IMR-90 (cell line): ENCODE data around the gene GGN. TPM values are rescaled to one million over a fixed set of nuclear protein-coding genes. Genes with fewer than 3 reads are reported as not detected.

Experiments
- ATAC-seq: fragments of 200-7000 bp; cut with Tn5 transposase; 2 replicates; pipeline ENCODE4 v1.9.1; 2020; ENCODE audit warnings: low read depth, mild to moderate bottlenecking, moderate library complexity
- BruUV-seq: library from RNA; stranded (reverse); fragments of 400-500 nt; replicated peaks from 2 replicates; lab custom pipeline; 2021; lab: Mats Ljungman, UMichigan
- CTCF ChIA-PET: fragments of 300-600 bp; formaldehyde crosslinking; extraction: SDS; loops from one replicate; lab custom pipeline; 2021; ENCODE audit warnings: antibody characterized with exemption; lab: Yijun Ruan, JAX
- POLR2A ChIA-PET: fragments of 300-600 bp; sonication (Branson Sonifier 250); formaldehyde crosslinking; loops from one replicate; lab custom pipeline; 2022; ENCODE audit warnings: antibody characterized with exemption; ENCODE audit not compliant: unreplicated experiment; lab: Charles Lee
- DNase-seq: peaks from one replicate; pipeline ENCODE4 v3.0.0; 2013
- H2AFZ ChIP-seq: replicated peaks from 2 replicates; pipeline ENCODE3; 2013; ENCODE audit warnings: low read length, mild to moderate bottlenecking; ENCODE audit not compliant: poor library complexity
- H2AK5ac ChIP-seq: 2 replicates; pipeline ENCODE4 v1.6.1; 2013; ENCODE audit warnings: low read depth, low read length, inconsistent platforms
- H2AK9ac ChIP-seq: replicated peaks from 2 replicates; pipeline ENCODE3; 2013; ENCODE audit warnings: mild to moderate bottlenecking, low read depth, low read length, moderate library complexity; ENCODE audit not compliant: poor library complexity
- H2BK120ac ChIP-seq: 2 replicates; pipeline ENCODE4 v1.6.1; 2013; ENCODE audit warnings: low read depth, low read length, inconsistent platforms
- H2BK15ac ChIP-seq: 3 replicates; pipeline ENCODE4 v1.6.1; 2013; ENCODE audit warnings: low read depth, low read length, inconsistent platforms
- H2BK20ac ChIP-seq: 2 replicates; pipeline ENCODE4 v1.6.1; 2013; ENCODE audit warnings: low read depth, mild to moderate bottlenecking, inconsistent platforms, low read length, moderate library complexity
- H2BK5ac ChIP-seq: 2 replicates; pipeline ENCODE4 v1.6.1; 2013; ENCODE audit warnings: mild to moderate bottlenecking, low read depth, low read length, inconsistent platforms; ENCODE audit not compliant: poor library complexity, severe bottlenecking
- H3K14ac ChIP-seq: replicated peaks from 2 replicates; pipeline ENCODE4 v1.6.1; 2013; ENCODE audit warnings: low read depth, low read length, inconsistent platforms
- H3K18ac ChIP-seq: 2 replicates; pipeline ENCODE4 v1.6.1; 2013; ENCODE audit warnings: low read depth, low read length, control low read depth
- H3K23ac ChIP-seq: 2 replicates; pipeline ENCODE4 v1.6.1; 2013; ENCODE audit warnings: low read depth, low read length, inconsistent platforms
- H3K27ac ChIP-seq: 2 replicates; pipeline ENCODE4 v1.5.1; 2013; ENCODE audit warnings: mild to moderate bottlenecking, control low read depth, low read length; ENCODE audit not compliant: insufficient read depth
- H3K27me3 ChIP-seq: 2 replicates; pipeline ENCODE4 v1.6.1; 2013; ENCODE audit warnings: low read length; ENCODE audit not compliant: control insufficient read depth, insufficient read depth
- H3K36me3 ChIP-seq: 2 replicates; pipeline ENCODE4 v1.6.1; 2013; ENCODE audit warnings: low read length, mixed read lengths; ENCODE audit not compliant: control insufficient read depth, insufficient read depth
- H3K4ac ChIP-seq: 2 replicates; pipeline ENCODE4 v1.6.1; 2013; ENCODE audit warnings: low read depth, low read length, inconsistent platforms
- H3K4me1 ChIP-seq: 2 replicates; pipeline ENCODE4 v1.6.1; 2013; ENCODE audit warnings: low read length, mixed read lengths; ENCODE audit not compliant: control insufficient read depth, insufficient read depth
- H3K4me2 ChIP-seq: 2 replicates; pipeline ENCODE4 v1.6.1; 2013; ENCODE audit warnings: low read depth, mild to moderate bottlenecking, control low read depth, low read length, moderate library complexity
- H3K4me3 ChIP-seq: 2 replicates; pipeline ENCODE4 v1.5.1; 2013; ENCODE audit warnings: low read depth, mild to moderate bottlenecking, control low read depth, low read length, moderate library complexity; ENCODE audit not compliant: insufficient read depth
- H3K56ac ChIP-seq: 2 replicates; pipeline ENCODE4 v1.6.1; 2013; ENCODE audit warnings: low read length, inconsistent platforms; ENCODE audit not compliant: insufficient read depth; ENCODE audit errors: extremely low read depth
- H3K79me1 ChIP-seq, 2 experiments: 2 replicates each; pipeline ENCODE4 v1.6.1; 2013; ENCODE audit warnings: low read length in 2 of 2, inconsistent platforms in 1 of 2, low read depth in 1 of 2
- H3K9ac ChIP-seq: 2 replicates; pipeline ENCODE4 v1.6.1; 2013; ENCODE audit warnings: low read depth, low read length, control low read depth
- H3K9me1 ChIP-seq: 2 replicates; pipeline ENCODE4 v1.6.1; 2013; ENCODE audit warnings: low read length, inconsistent platforms; ENCODE audit not compliant: insufficient read depth
- H3K9me3 ChIP-seq: 2 replicates; pipeline ENCODE4 v1.6.1; 2013; ENCODE audit warnings: low read length; ENCODE audit not compliant: control insufficient read depth, insufficient read depth
- H4K20me1 ChIP-seq: 2 replicates; pipeline ENCODE4 v1.6.1; 2013; ENCODE audit warnings: low read length, inconsistent platforms; ENCODE audit not compliant: insufficient read depth
- H4K5ac ChIP-seq: 2 replicates; pipeline ENCODE4 v1.6.1; 2013; ENCODE audit warnings: mild to moderate bottlenecking, low read depth, low read length, control low read depth
- H4K8ac ChIP-seq, 2 experiments: 2 replicates each; pipeline ENCODE4 v1.6.1; 2013; ENCODE audit warnings: low read depth in 2 of 2, low read length in 2 of 2, control low read depth in 1 of 2, inconsistent platforms in 1 of 2
- H4K91ac ChIP-seq: 2 replicates; pipeline ENCODE4 v1.6.1; 2013; ENCODE audit warnings: low read depth, low read length, inconsistent platforms; ENCODE audit not compliant: insufficient read depth
- CEBPB ChIP-seq: IDR thresholded peaks from 2 replicates; pipeline ENCODE4 v1.6.1; 2012; ENCODE audit warnings: low read depth, low read length, improper control_type of control experiment
- CTCF ChIP-seq: conservative IDR thresholded peaks from 2 replicates; pipeline ENCODE4 v1.5.1; 2012; ENCODE audit warnings: mild to moderate bottlenecking, low read depth, low read length, improper control_type of control experiment
- FOS ChIP-seq: fragments of 150-350 bp; IDR thresholded peaks from 2 replicates; pipeline ENCODE4 v1.6.1; 2016; ENCODE audit warnings: low read depth, low read length
- MAFK ChIP-seq: IDR thresholded peaks from 2 replicates; pipeline ENCODE4 v1.6.1; 2012; ENCODE audit warnings: low read depth, low read length, improper control_type of control experiment
- MAZ ChIP-seq: IDR thresholded peaks from 2 replicates; pipeline ENCODE4 v1.6.1; 2012; ENCODE audit warnings: low read depth, mild to moderate bottlenecking, low read length, improper control_type of control experiment, moderate library complexity, borderline replicate concordance
- NFE2L2 ChIP-seq: fragments of 150-350 bp; IDR thresholded peaks from 2 replicates; pipeline ENCODE4 v1.6.1; 2016; ENCODE audit warnings: low read depth, mild to moderate bottlenecking, low read length
- RAD21 ChIP-seq: IDR thresholded peaks from 2 replicates; pipeline ENCODE4 v1.6.1; 2012; ENCODE audit warnings: low read length, improper control_type of control experiment
- RCOR1 ChIP-seq: IDR thresholded peaks from 2 replicates; pipeline ENCODE4 v1.6.1; 2012; ENCODE audit warnings: mild to moderate bottlenecking, low read length, improper control_type of control experiment; ENCODE audit not compliant: insufficient replicate concordance
- RFX5 ChIP-seq: IDR thresholded peaks from 2 replicates; pipeline ENCODE4 v1.8.0; 2012; ENCODE audit warnings: low read depth, mild to moderate bottlenecking, low read length, moderate library complexity
- SMC3 ChIP-seq: fragments of 150-350 bp; IDR thresholded peaks from 2 replicates; pipeline ENCODE4 v1.6.1; 2016; ENCODE audit warnings: low read depth, mild to moderate bottlenecking, antibody characterized with exemption, low read length, moderate library complexity
- WGBS, 2 experiments: methylation state at CpG; one replicate each; pipeline versions ENCODE4 v1.1.5 to v1.1.7; 2013; ENCODE audit warnings: missing lambda C conversion rate in 2 of 2; ENCODE audit not compliant: insufficient read length in 1 of 2; ENCODE audit errors: extremely low coverage in 2 of 2; 5-methylcytosine and 5-hydroxymethylcytosine counted together
- dilution Hi-C: fragments of 300-500 bp; cut with HindIII; formaldehyde crosslinking; loops from one replicate; pipeline ENCODE4 v1.14.3; 2018; ENCODE audit warnings: low sequenced_read_pairs; ENCODE audit not compliant: unreplicated experiment
- in situ Hi-C: fragments of 300-500 bp; cut with MboI; formaldehyde crosslinking; loops from 3 replicates; pipeline ENCODE4 v1.14.3; 2019; ENCODE audit warnings: low sequenced_read_pairs, inconsistent platforms, mixed read lengths
- intact Hi-C: fragments of 100-400 bp; cut with micrococcal nuclease; formaldehyde crosslinking; loops from 2 replicates; pipeline ENCODE4 v1.10.0; 2022
- polyA plus RNA-seq, 3 experiments: library from polyadenylated mRNA; depleted of rRNA; stranded (reverse); fragments of >200 nt; gene quantifications; 2 replicates each; pipeline ENCODE4 v1.2.3, GENCODE V29; 2012; ENCODE audit warnings: low replicate concordance in 1 of 3
- total RNA-seq: library from RNA; depleted of rRNA; stranded (reverse); fragments of >200 nt; gene quantifications from 2 replicates; pipeline ENCODE4 v1.2.3, GENCODE V29; 2012

The GGN gene
- total and polyA plus RNA-seq, 2 of the 4 experiments (the other 2 are of a cell fraction): under 0.01 to 0.65 TPM

- in situ Hi-C loops: no loop called here
- no peak overlapping the region for H2BK20ac ChIP-seq
- H2BK15ac ChIP-seq: no peak overlapping the region
- H3K27me3 ChIP-seq: no peaks in the 10 kb centered on the region
- H3K4me3 ChIP-seq: no peak overlapping the region
- H4K5ac ChIP-seq: no peak overlapping the region
- dilution Hi-C loops: no loop called here
- H2AK5ac ChIP-seq: no peak overlapping the region
- H3K9me1 ChIP-seq: peaks cover 3% of the 10 kb centered on the region; the same call in 1 of the 2 replicates
- no peak overlapping the region for H3K9ac ChIP-seq
- H2BK5ac ChIP-seq: no peak overlapping the region
- no peak overlapping the region for H2AFZ ChIP-seq
- H3K18ac ChIP-seq: no peak overlapping the region
- TF ChIP-seq FOS: no peak
- TF ChIP-seq SMC3: no peak
- TF ChIP-seq MAZ: no peak
- no peak for TF ChIP-seq RFX5
- TF ChIP-seq MAFK: no peak
- TF ChIP-seq RAD21: no peak
- TF ChIP-seq RCOR1: no peak
- no peak for TF ChIP-seq CTCF
- TF ChIP-seq CEBPB: no peak
- TF ChIP-seq NFE2L2: no peak
- H4K91ac ChIP-seq: no peak overlapping the region
- no peaks in the 10 kb centered on the region for H4K20me1 ChIP-seq
- no peak overlapping the region for H3K14ac ChIP-seq
- no peak overlapping the region for H3K56ac ChIP-seq
- no peak overlapping the region for H3K4ac ChIP-seq
- no peaks in the 10 kb centered on the region for H3K9me3 ChIP-seq
- peaks cover 4% of the 10 kb centered on the region for H3K4me1 ChIP-seq
- ChIA-PET POLR2A (no interaction called here), CTCF (no interaction called here)
- peaks cover 7 to 25% of the 10 kb centered on the region in 2 experiments; a peak in 3 of 4 replicates for H3K79me1 ChIP-seq
- H3K36me3 ChIP-seq: peaks cover 25% of the 10 kb centered on the region
- intact Hi-C loops: no loop called here
- no peak overlapping the region for H3K27ac ChIP-seq
- no peak overlapping the region for H2AK9ac ChIP-seq
- no peak for ATAC-seq
- no peak overlapping the region for H2BK120ac ChIP-seq
- no peak overlapping the region for H4K8ac ChIP-seq
- H3K4me2 ChIP-seq: no peak overlapping the region
- H3K23ac ChIP-seq: no peak overlapping the region
- no TSS peak for BruUV-seq
- DNase-seq: no peak
- WGBS, 2 experiments: 67% methylated on average over 12 of the region's 30 CpGs; no CpG with 5 or more reads in 1 of the 2 experiments
Measured at GRCh38 chr19:38394488-38394887, 6.7 kb upstream of the GGN start.
